GM23338 (cell line): ENCODE results near the gene IL5RA. TPM values are rescaled to one million over a fixed set of nuclear protein-coding genes. Genes with fewer than 3 reads are reported as not detected.

ENCODE experiments used
- ATAC-seq: fragments of 200-7000 bp; cut with Tn5 transposase; 3 replicates; pipeline ENCODE4 v1.9.1; 2020
- DNase-seq: peaks from one replicate; pipeline ENCODE4 v3.0.0-alpha.2; 2015; ENCODE audit warnings: low spot score
- H2AFZ ChIP-seq: fragments of 200-600 bp; sonication (generic); 2 replicates; pipeline ENCODE4 v1.8.0; 2016; ENCODE audit warnings: antibody characterized with exemption, mild to moderate bottlenecking, moderate library complexity
- H3F3A ChIP-seq: fragments of 200-600 bp; sonication (generic); replicated peaks from 2 replicates; pipeline ENCODE4 v1.8.0; 2017; ENCODE audit warnings: antibody characterized with exemption, mixed run types, low read depth
- H3K27ac ChIP-seq: fragments of 200-600 bp; sonication (generic); 2 replicates; pipeline ENCODE4 v1.6.1; 2016; ENCODE audit warnings: low read depth
- H3K27me3 ChIP-seq: fragments of 200-600 bp; sonication (generic); 2 replicates; pipeline ENCODE4 v1.8.0; 2016; ENCODE audit warnings: mild to moderate bottlenecking, mixed run types, moderate library complexity; ENCODE audit not compliant: insufficient read depth
- H3K36me3 ChIP-seq: fragments of 200-600 bp; sonication (generic); 2 replicates; pipeline ENCODE4 v1.8.0; 2016; ENCODE audit warnings: mild to moderate bottlenecking; ENCODE audit not compliant: insufficient read depth
- H3K4me1 ChIP-seq: fragments of 200-600 bp; sonication (generic); 2 replicates; pipeline ENCODE4 v1.8.0; 2016; ENCODE audit warnings: mild to moderate bottlenecking, moderate library complexity; ENCODE audit not compliant: insufficient read depth
- H3K4me2 ChIP-seq: fragments of 200-600 bp; sonication (generic); 2 replicates; pipeline ENCODE4 v1.7.1; 2017; ENCODE audit warnings: mixed run types
- H3K4me3 ChIP-seq: fragments of 200-600 bp; sonication (generic); 2 replicates; pipeline ENCODE4 v1.6.1; 2016; ENCODE audit warnings: mixed run types
- H3K79me2 ChIP-seq: fragments of 200-600 bp; sonication (generic); replicated peaks from 2 replicates; pipeline ENCODE4 v1.8.0; 2017; ENCODE audit warnings: mild to moderate bottlenecking; ENCODE audit not compliant: insufficient read depth
- H3K9me2 ChIP-seq: fragments of 200-600 bp; sonication (generic); 2 replicates; pipeline ENCODE4 v1.8.0; 2017; ENCODE audit not compliant: insufficient read depth
- H4K20me1 ChIP-seq: fragments of 200-600 bp; sonication (generic); replicated peaks from 2 replicates; pipeline ENCODE4 v1.8.0; 2017; ENCODE audit warnings: mild to moderate bottlenecking; ENCODE audit not compliant: insufficient read depth
- H3K27ac Mint-ChIP-seq: 2 replicates; pipeline ENCODE4 v1.8.0; 2020; ENCODE audit warnings: inconsistent platforms, mild to moderate bottlenecking, moderate library complexity, mixed read lengths
- H3K27me3 Mint-ChIP-seq: 3 replicates; pipeline ENCODE4 v1.8.0; 2022; ENCODE audit warnings: low read depth, mild to moderate bottlenecking, moderate library complexity, mixed read lengths, inconsistent platforms; ENCODE audit not compliant: insufficient read depth, poor library complexity
- H3K36me3 Mint-ChIP-seq: 3 replicates; pipeline ENCODE4 v1.8.0; 2021; ENCODE audit warnings: low read depth, mild to moderate bottlenecking, inconsistent platforms, moderate library complexity, mixed read lengths
- H3K4me1 Mint-ChIP-seq: 3 replicates; pipeline ENCODE4 v1.8.0; 2020; ENCODE audit warnings: mild to moderate bottlenecking, inconsistent platforms, mixed read lengths
- H3K4me3 Mint-ChIP-seq: 3 replicates; pipeline ENCODE4 v1.8.0; 2021; ENCODE audit warnings: moderate library complexity, mild to moderate bottlenecking, inconsistent platforms, mixed read lengths
- H3K9me3 Mint-ChIP-seq: 3 replicates; pipeline ENCODE4 v1.8.0; 2020; ENCODE audit warnings: moderate library complexity, mild to moderate bottlenecking, inconsistent platforms, mixed read lengths
- CREB1 ChIP-seq: fragments of 250-450 bp; sonication (Bioruptor Pico); IDR thresholded peaks from 2 replicates; pipeline ENCODE4 v1.5.0; 2020; ENCODE audit warnings: low read depth, mild to moderate bottlenecking, moderate library complexity
- CTCF ChIP-seq, 2 experiments: fragments of 200-600 bp in 1 of 2; sonication (generic) in 1 of 2; conservative IDR thresholded peaks; 2 replicates each; pipeline versions ENCODE4 v1.5.1 to v1.6.1; 2016 to 2017; ENCODE audit warnings: antibody characterized with exemption in 2 of 2, low read depth in 2 of 2, mild to moderate bottlenecking in 2 of 2, moderate library complexity in 1 of 2
- ETS1 ChIP-seq: IDR thresholded peaks from 2 replicates; pipeline ENCODE4 v1.6.1; 2016; ENCODE audit warnings: antibody characterized with exemption
- EZH2 ChIP-seq: fragments of 200-600 bp; sonication (generic); IDR thresholded peaks from one replicate; pipeline ENCODE4 v1.8.0; 2017; ENCODE audit warnings: antibody characterized with exemption, mild to moderate bottlenecking, low read depth; ENCODE audit not compliant: unreplicated experiment
- EZH2phosphoT487 ChIP-seq: fragments of 200-600 bp; sonication (generic); IDR thresholded peaks from one replicate; pipeline ENCODE4 v1.8.1; 2018; ENCODE audit warnings: antibody characterized with exemption; ENCODE audit not compliant: unreplicated experiment
- JUNB ChIP-seq: IDR thresholded peaks from one replicate; pipeline ENCODE4 v1.6.1; 2016; ENCODE audit warnings: antibody characterized with exemption; ENCODE audit not compliant: unreplicated experiment
- NANOG ChIP-seq: IDR thresholded peaks from 2 replicates; pipeline ENCODE4 v1.6.1; 2016; ENCODE audit warnings: antibody characterized with exemption, borderline replicate concordance
- POLR2AphosphoS5 ChIP-seq: IDR thresholded peaks from 2 replicates; pipeline ENCODE4 v1.6.1; 2016; ENCODE audit warnings: antibody characterized with exemption, low read depth
- REST ChIP-seq: IDR thresholded peaks from one replicate; pipeline ENCODE4 v1.6.1; 2018; ENCODE audit warnings: antibody characterized with exemption; ENCODE audit not compliant: unreplicated experiment
- STAT1 ChIP-seq: IDR thresholded peaks from one replicate; pipeline ENCODE4 v1.6.1; 2016; ENCODE audit warnings: antibody characterized with exemption; ENCODE audit not compliant: unreplicated experiment
- ZNF114 ChIP-seq: fragments of 250-450 bp; sonication (Bioruptor Pico); IDR thresholded peaks from 2 replicates; pipeline ENCODE4 v1.5.0; 2020; ENCODE audit warnings: mild to moderate bottlenecking, moderate library complexity
- ZNF331 ChIP-seq: fragments of 250-450 bp; sonication (Bioruptor Pico); IDR thresholded peaks from 2 replicates; pipeline ENCODE4 v1.5.0; 2020; ENCODE audit warnings: low read depth, mild to moderate bottlenecking, moderate library complexity
- ZNF462 ChIP-seq: fragments of 250-450 bp; sonication (Bioruptor Pico); IDR thresholded peaks from 2 replicates; pipeline ENCODE4 v1.5.0; 2020; ENCODE audit warnings: mild to moderate bottlenecking, moderate library complexity
- polyA plus RNA-seq: library from polyadenylated mRNA; unstranded; fragments of >200 nt; fragmentation: Nextera tagmentation; extraction: Ambion mirVana; gene quantifications from 2 replicates; pipeline ENCODE4 v1.2.1, GENCODE V29; 2016
- total RNA-seq: library from RNA; depleted of rRNA; stranded (reverse); fragments of >200 nt; shearing (Covaris generic); gene quantifications from 2 replicates; pipeline ENCODE4 v1.2.3, GENCODE V29; 2014

The IL5RA gene
- total and polyA plus RNA-seq, 2 experiments from 2014 or later = 0.31 TPM; not detected in 1

GRCh38 chr3:3080309-3080708, 29.9 kb downstream of the IL5RA start:
- Histone ChIP-seq H3K4me2 (peak overlapping the region; percentile 54), H3K4me1 (peaks cover 32% of the 10 kb centered on the region), H3K4me3 (no peak overlapping the region), H3K36me3 (no peaks in the 10 kb centered on the region), H3K79me2 (no peaks in the 10 kb centered on the region), H4K20me1 (no peaks in the 10 kb centered on the region), H3K27me3 (no peaks in the 10 kb centered on the region), H3K9me2 (no peaks in the 10 kb centered on the region), H3F3A (no peaks in the 10 kb centered on the region), H2AFZ (peak overlapping the region; percentile 91), H3K27ac (no peak overlapping the region)
- ATAC-seq (no peak), DNase-seq (peak; percentile 25)
- Mint-ChIP-seq H3K4me1 (no peaks in the 10 kb centered on the region), H3K27me3 (no peaks in the 10 kb centered on the region), H3K27ac (no peak overlapping the region), H3K9me3 (peaks cover 97% of the 10 kb centered on the region), H3K4me3 (no peak overlapping the region), H3K36me3 (peaks cover 26% of the 10 kb centered on the region)
- TF ChIP-seq CREB1 (CRISPR knock-in tag) (no peak), ZNF331 (CRISPR knock-in tag) (no peak), CTCF (conservative IDR thresholded peaks at IDR 0.05; ENCODE audit: low read depth in 2 of 2) (no peak), EZH2phosphoT487 (no peak), NANOG (no peak), POLR2AphosphoS5 (no peak), STAT1 (no peak), ETS1 (no peak), ZNF462 (CRISPR knock-in tag) (no peak), EZH2 (no peak), JUNB (no peak), REST (no peak), ZNF114 (CRISPR knock-in tag) (no peak)
